ENCODE measurements around the gene P2RX3. TPM values are rescaled to one million over a fixed set of nuclear protein-coding genes. Genes with fewer than 3 reads are reported as not detected.
"Not testable (repeated sequence)": the region's sequence is repeated elsewhere in the genome, so short reads cannot be mapped to it uniquely, and the experiment has no call there.

The P2RX3 gene
- total RNA-seq, 1 experiment from 2014 or later = not detected

DNA sequence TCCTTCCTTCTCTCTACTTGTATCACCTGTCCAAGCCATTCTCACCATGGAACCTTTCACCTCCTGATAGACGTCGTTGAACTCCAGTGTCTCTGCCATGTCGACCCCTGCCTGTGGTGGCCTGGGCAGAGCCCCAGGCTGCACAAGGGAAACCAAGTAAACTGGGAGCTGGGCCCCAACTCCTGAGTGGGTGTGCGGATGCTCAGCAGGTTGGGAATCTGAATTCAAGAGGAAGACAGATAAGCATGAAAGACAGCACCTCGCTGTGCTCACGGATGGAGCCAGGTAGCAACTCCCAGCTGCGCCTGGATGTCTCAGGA is 3.2 kb upstream of the P2RX3 start:
- intact Hi-C loops (cut with micrococcal nuclease; ENCODE audit: unreplicated experiment) = loop anchor here (1.0 to 5.0 kb wide), 2 partner anchors 10 to 493 kb away; no protein-coding TSS in a partner anchor
- H3K79me2 ChIP-seq (ENCODE audit: low read depth) = peaks cover 45% of the 10 kb centered on the region

DNA sequence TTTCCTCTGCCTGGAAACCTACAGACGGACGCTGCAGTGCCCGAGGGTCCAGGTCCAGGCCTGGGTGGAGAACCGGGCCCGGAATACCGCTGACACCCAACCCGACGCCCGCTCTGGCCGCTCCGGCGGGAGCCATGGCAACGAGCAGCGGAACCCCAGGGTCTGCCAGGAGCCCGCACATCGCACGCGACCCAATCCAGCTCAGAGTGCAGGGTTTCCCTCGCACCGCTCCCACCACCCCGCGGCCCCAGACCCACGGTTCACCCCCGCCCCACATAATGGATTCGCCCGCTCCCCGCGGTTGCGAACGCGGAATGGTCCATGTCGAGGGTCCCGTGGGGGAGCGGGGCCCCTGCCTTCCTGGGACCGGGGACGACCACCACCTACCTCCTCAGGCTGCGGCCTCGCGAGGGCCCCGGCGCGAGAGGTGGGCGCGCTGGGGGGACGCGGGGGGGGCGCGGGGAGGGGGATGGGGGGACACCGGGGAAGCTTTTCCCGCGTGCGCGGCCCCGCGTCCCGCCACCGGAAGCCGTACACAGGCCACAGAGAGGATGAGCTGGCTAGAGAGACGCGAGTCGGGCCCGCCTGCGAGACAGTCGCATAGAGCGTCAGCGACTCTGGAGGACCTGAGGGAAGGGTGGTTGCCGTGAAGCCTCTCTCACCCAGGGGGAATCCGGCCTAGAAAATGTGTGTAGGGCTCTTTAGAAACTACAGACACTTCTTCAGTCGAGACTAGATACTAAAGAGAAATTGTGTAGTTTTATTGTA is 2.6 kb upstream of the P2RX3 start, which contains the start of gene SSRP1:
SSRP1 (minus strand) TSS at position 550 of the 768 bp plus-strand sequence. CDS start 771 bp downstream, outside the sequence.
- Histone ChIP-seq H3K27me3 (ENCODE audit: insufficient read depth, low read depth) (no peaks in the 10 kb centered on the region), H3K4me3 (peak within 1 kb of the TSS; percentile 70), H3K9me2 (ENCODE audit: insufficient read depth) (no peaks in the 10 kb centered on the region), H3K27ac (peak within 1 kb of the TSS; percentile 28; the same call in 1 of the 2 replicates), H3K9me3 (ENCODE audit: insufficient read depth, low read depth) (no peaks in the 10 kb centered on the region), H3K79me2 (ENCODE audit: low read depth) (peaks cover 45% of the 10 kb centered on the region), H4K20me1 (ENCODE audit: insufficient read depth) (no peaks in the 10 kb centered on the region), H3K4me1 (replicated peaks; ENCODE audit: insufficient read depth) (peaks cover 31% of the 10 kb centered on the region), H3K4me2 (peak within 1 kb of the TSS; percentile 99), H3K36me3 (ENCODE audit: low read depth) (peaks cover 38% of the 10 kb centered on the region), H3F3A (ENCODE audit: insufficient read depth, low read depth) (no peaks in the 10 kb centered on the region), H2AFZ (peak within 1 kb of the TSS; percentile 83)
- CTCF ChIA-PET = interaction anchor here (0.6 to 1.8 kb wide), 4 partner anchors 9 to 141 kb away, joined by 3 to 5 read pairs (median 4); no protein-coding TSS in a partner anchor
- DNase-seq = peak; percentile 82 to 85
- POLR2A ChIA-PET (ENCODE audit: unreplicated experiment) = interaction anchor here (0.5 to 1.5 kb wide), 10 partner anchors 10 to 1770 kb away, joined by 3 to 12 read pairs (median 4); partner anchors contain the start of genes BTBD18 and TNKS1BP1
- BruUV-seq (replicated peaks) = no TSS peak
- intact Hi-C loops (cut with micrococcal nuclease; ENCODE audit: unreplicated experiment) = loop anchor here (1.0 to 5.0 kb wide), 2 partner anchors 10 to 493 kb away; no protein-coding TSS in a partner anchor
- TF ChIP-seq, protein P1, sequence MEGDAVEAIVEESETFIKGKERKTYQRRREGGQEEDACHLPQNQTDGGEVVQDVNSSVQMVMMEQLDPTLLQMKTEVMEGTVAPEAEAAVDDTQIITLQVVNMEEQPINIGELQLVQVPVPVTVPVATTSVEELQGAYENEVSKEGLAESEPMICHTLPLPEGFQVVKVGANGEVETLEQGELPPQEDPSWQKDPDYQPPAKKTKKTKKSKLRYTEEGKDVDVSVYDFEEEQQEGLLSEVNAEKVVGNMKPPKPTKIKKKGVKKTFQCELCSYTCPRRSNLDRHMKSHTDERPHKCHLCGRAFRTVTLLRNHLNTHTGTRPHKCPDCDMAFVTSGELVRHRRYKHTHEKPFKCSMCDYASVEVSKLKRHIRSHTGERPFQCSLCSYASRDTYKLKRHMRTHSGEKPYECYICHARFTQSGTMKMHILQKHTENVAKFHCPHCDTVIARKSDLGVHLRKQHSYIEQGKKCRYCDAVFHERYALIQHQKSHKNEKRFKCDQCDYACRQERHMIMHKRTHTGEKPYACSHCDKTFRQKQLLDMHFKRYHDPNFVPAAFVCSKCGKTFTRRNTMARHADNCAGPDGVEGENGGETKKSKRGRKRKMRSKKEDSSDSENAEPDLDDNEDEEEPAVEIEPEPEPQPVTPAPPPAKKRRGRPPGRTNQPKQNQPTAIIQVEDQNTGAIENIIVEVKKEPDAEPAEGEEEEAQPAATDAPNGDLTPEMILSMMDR (conservative IDR thresholded peaks at IDR 0.05) = no peak

More for the DNA sequence above, 3.2 kb upstream of the P2RX3 start:
- ChIA-PET CTCF (interaction anchor here (0.6 to 1.8 kb wide), 2 partner anchors 8 to 85 kb away, joined by 3 read pairs; no protein-coding TSS in a partner anchor), POLR2A (ENCODE audit: unreplicated experiment) (interaction anchor here (0.6 to 1.5 kb wide), 3 partner anchors 10 to 148 kb away, joined by 3 to 10 read pairs (median 8); partner anchors contain the start of gene TNKS1BP1)
- Histone ChIP-seq H3K4me1 (replicated peaks; ENCODE audit: insufficient read depth) (peaks cover 31% of the 10 kb centered on the region), H3K27ac (peak overlapping the region; percentile 28; the same call in 1 of the 2 replicates), H4K20me1 (ENCODE audit: insufficient read depth) (no peaks in the 10 kb centered on the region), H3K4me2 (peak overlapping the region; percentile 99), H3K9me2 (ENCODE audit: insufficient read depth) (no peaks in the 10 kb centered on the region), H3F3A (ENCODE audit: insufficient read depth, low read depth) (no peaks in the 10 kb centered on the region), H3K27me3 (ENCODE audit: insufficient read depth, low read depth) (no peaks in the 10 kb centered on the region), H3K9me3 (ENCODE audit: insufficient read depth, low read depth) (no peaks in the 10 kb centered on the region), H3K4me3 (peak overlapping the region; percentile 70), H2AFZ (peak overlapping the region; percentile 83), H3K36me3 (ENCODE audit: low read depth) (peaks cover 43% of the 10 kb centered on the region)
- DNase-seq = no peak
- TF ChIP-seq, protein P1 (conservative IDR thresholded peaks at IDR 0.05) = no peak
- TF ChIP-seq EZH2 (IDR thresholded peaks at IDR 0.05; ENCODE audit: low read depth) = no peak
- BruUV-seq (replicated peaks) = no TSS peak

GRCh38 chr11:57336111-57336666 is 2.0 kb upstream of the P2RX3 start:
- H2AFZ ChIP-seq = peak overlapping the region; percentile 83
- H3K9me3 ChIP-seq (ENCODE audit: insufficient read depth, low read depth) = no peaks in the 10 kb centered on the region
- no peaks in the 10 kb centered on the region for H3K9me2 ChIP-seq (ENCODE audit: insufficient read depth)
- H3K36me3 ChIP-seq (ENCODE audit: low read depth) = peaks cover 32% of the 10 kb centered on the region
- H3K4me3 ChIP-seq = peak overlapping the region; percentile 70
- H3K27me3 ChIP-seq (ENCODE audit: insufficient read depth, low read depth) = no peaks in the 10 kb centered on the region
- H3K79me2 ChIP-seq (ENCODE audit: low read depth) = peaks cover 45% of the 10 kb centered on the region
- peak overlapping the region; percentile 12; the same call in 1 of the 2 replicates for H3K27ac ChIP-seq
- intact Hi-C loops (cut with micrococcal nuclease; ENCODE audit: unreplicated experiment) = loop anchor here (5.0 kb wide), 1 partner anchor 494 kb away; no protein-coding TSS in a partner anchor
- ChIA-PET CTCF (interaction anchor here (0.9 to 1.8 kb wide), 2 partner anchors 86 to 140 kb away, joined by 3 to 4 read pairs; no protein-coding TSS in a partner anchor), POLR2A (ENCODE audit: unreplicated experiment) (interaction anchor here (0.5 to 1.5 kb wide), 9 partner anchors 11 to 1770 kb away, joined by 3 to 12 read pairs (median 5); partner anchors contain the start of genes BTBD18 and TNKS1BP1)
- H3K4me2 ChIP-seq = peak overlapping the region; percentile 99
- no peaks in the 10 kb centered on the region for H3F3A ChIP-seq (ENCODE audit: insufficient read depth, low read depth)
- H4K20me1 ChIP-seq (ENCODE audit: insufficient read depth) = no peaks in the 10 kb centered on the region
- TF ChIP-seq, protein P1 (conservative IDR thresholded peaks at IDR 0.05) = no peak
- TF ChIP-seq EZH2 (IDR thresholded peaks at IDR 0.05; ENCODE audit: low read depth) = no peak
- TSS peak; percentile 98 for BruUV-seq (replicated peaks)
- no peak for DNase-seq
- H3K4me1 ChIP-seq (replicated peaks; ENCODE audit: insufficient read depth) = peaks cover 31% of the 10 kb centered on the region

DNA sequence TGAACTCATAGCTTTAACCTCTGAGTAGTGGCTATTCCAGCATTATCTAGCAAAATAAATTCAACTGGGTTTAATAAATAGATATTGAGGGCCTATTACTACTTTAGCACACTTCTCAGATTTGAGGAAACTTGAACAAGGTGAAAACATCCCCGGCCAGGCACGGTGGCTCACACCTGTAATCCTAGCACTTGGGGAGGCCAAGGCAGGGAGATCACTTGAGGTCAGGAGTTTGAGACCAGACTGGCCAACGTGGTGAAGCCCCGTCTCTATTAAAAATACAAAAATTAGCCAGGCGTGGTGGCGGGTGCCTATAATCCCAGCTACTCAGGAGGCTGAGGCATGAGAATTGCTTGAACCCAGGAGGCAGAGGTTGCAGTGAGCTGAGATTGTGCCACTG is 1.3 kb upstream of the P2RX3 start:
- Histone ChIP-seq H3K4me1 (replicated peaks; ENCODE audit: insufficient read depth) (peaks cover 31% of the 10 kb centered on the region), H3K4me2 (peak overlapping the region; percentile 99), H3K36me3 (ENCODE audit: low read depth) (peaks cover 27% of the 10 kb centered on the region), H3K79me2 (ENCODE audit: low read depth) (peaks cover 43% of the 10 kb centered on the region)
- CTCF ChIA-PET = interaction anchor here (1.8 kb wide), 1 partner anchor 87 kb away, joined by 3 read pairs; no protein-coding TSS in a partner anchor
- intact Hi-C loops (cut with micrococcal nuclease; ENCODE audit: unreplicated experiment) = loop anchor here (5.0 kb wide), 1 partner anchor 495 kb away; no protein-coding TSS in a partner anchor
- H3K9me2 ChIP-seq (ENCODE audit: insufficient read depth); H2AFZ ChIP-seq; H3F3A ChIP-seq (ENCODE audit: insufficient read depth, low read depth); BruUV-seq (replicated peaks); H3K4me3 ChIP-seq; DNase-seq; H3K27me3 ChIP-seq (ENCODE audit: insufficient read depth, low read depth); H3K27ac ChIP-seq; H4K20me1 ChIP-seq (ENCODE audit: insufficient read depth); POLR2A ChIA-PET (ENCODE audit: unreplicated experiment); H3K9me3 ChIP-seq (ENCODE audit: insufficient read depth, low read depth): not testable (repeated sequence)

Data from PC-9 (cell line).